PC-3 (cell line): Measurements from ENCODE around the gene XG.

Experiments
- CTCF ChIP-seq: fragments of 300-600 bp; sonication (generic); conservative IDR thresholded peaks from 2 replicates; pipeline ENCODE4 v1.5.1; 2017; ENCODE audit warnings: antibody characterized with exemption, low read depth, mild to moderate bottlenecking, low read length
- EZH2 ChIP-seq: fragments of 300-600 bp; sonication (generic); IDR thresholded peaks from one replicate; pipeline ENCODE4 v1.6.1; 2017; ENCODE audit warnings: antibody characterized with exemption, mild to moderate bottlenecking, low read length; ENCODE audit not compliant: unreplicated experiment

- TF ChIP-seq CTCF (no peak), EZH2 (no peak)
Observed at GRCh38 chrX:2817036-2817435, 65.2 kb downstream of the XG start.
